ENCODE results near the gene VWA1. TPM values are rescaled to one million over a fixed set of nuclear protein-coding genes. Genes with fewer than 3 reads are reported as not detected.

Gene VWA1
- total and polyA plus RNA-seq, 2 donors: 5.1 to 16.8 TPM

Other genes starting within 250 kb of the VWA1 start
- 4.2 TPM for gene TNFRSF18, start 229.1 kb upstream of the VWA1 start, total RNA-seq
- gene TNFRSF18, start 229.1 kb upstream of the VWA1 start, polyA plus RNA-seq: 29.9 TPM
- gene TNFRSF4, start 221.5 kb upstream of the VWA1 start, total RNA-seq: 12.7 TPM
- gene TNFRSF4, start 221.5 kb upstream of the VWA1 start, polyA plus RNA-seq: 18.8 TPM
- 37.6 TPM for gene SDF4, start 203.7 kb upstream of the VWA1 start, total RNA-seq
- gene SDF4, start 203.7 kb upstream of the VWA1 start, polyA plus RNA-seq: 79.1 TPM
- gene B3GALT6, start 203.5 kb upstream of the VWA1 start, total RNA-seq: 16.3 TPM
- 11.8 TPM for gene B3GALT6, start 203.5 kb upstream of the VWA1 start, polyA plus RNA-seq
- gene C1QTNF12, start 189.0 kb upstream of the VWA1 start, total RNA-seq: 2.1 TPM
- gene C1QTNF12, start 189.0 kb upstream of the VWA1 start, polyA plus RNA-seq: 3.4 TPM
- gene UBE2J2, start 161.8 kb upstream of the VWA1 start, total RNA-seq: 34.7 TPM
- gene UBE2J2, start 161.8 kb upstream of the VWA1 start, polyA plus RNA-seq: 67.1 TPM
- 1.7 TPM for gene SCNN1D, start 155.3 kb upstream of the VWA1 start, total RNA-seq
- gene SCNN1D, start 155.3 kb upstream of the VWA1 start, polyA plus RNA-seq: 12.5 TPM
- 15.5 TPM for gene ACAP3, start 127.8 kb upstream of the VWA1 start, total RNA-seq
- gene ACAP3, start 127.8 kb upstream of the VWA1 start, polyA plus RNA-seq: 58.8 TPM
- 12.5 TPM for gene PUSL1, start 127.1 kb upstream of the VWA1 start, total RNA-seq
- 10.0 TPM for gene PUSL1, start 127.1 kb upstream of the VWA1 start, polyA plus RNA-seq
- 60.8 TPM for gene INTS11, start 111.0 kb upstream of the VWA1 start, total RNA-seq
- 216 TPM for gene INTS11, start 111.0 kb upstream of the VWA1 start, polyA plus RNA-seq
- 8.5 TPM for gene CPTP, start 110.9 kb upstream of the VWA1 start, total RNA-seq
- 10.3 TPM for gene CPTP, start 110.9 kb upstream of the VWA1 start, polyA plus RNA-seq
- 0.19 TPM for gene TAS1R3, start 104.4 kb upstream of the VWA1 start, total RNA-seq
- 0.37 TPM for gene TAS1R3, start 104.4 kb upstream of the VWA1 start, polyA plus RNA-seq
- gene DVL1, start 86.3 kb upstream of the VWA1 start, total RNA-seq: 19.6 TPM
- 40.9 TPM for gene DVL1, start 86.3 kb upstream of the VWA1 start, polyA plus RNA-seq
- 2.7 TPM for gene MXRA8, start 77.1 kb upstream of the VWA1 start, total RNA-seq
- 9.6 TPM for gene MXRA8, start 77.1 kb upstream of the VWA1 start, polyA plus RNA-seq
- gene AURKAIP1, start 60.5 kb upstream of the VWA1 start, total RNA-seq: 96.2 TPM
- 116 TPM for gene AURKAIP1, start 60.5 kb upstream of the VWA1 start, polyA plus RNA-seq
- 73.8 TPM for gene CCNL2, start 36.4 kb upstream of the VWA1 start, total RNA-seq
- 340 TPM for gene CCNL2, start 36.4 kb upstream of the VWA1 start, polyA plus RNA-seq
- gene MRPL20, start 28.4 kb upstream of the VWA1 start, total RNA-seq: 119 TPM
- 140 TPM for gene MRPL20, start 28.4 kb upstream of the VWA1 start, polyA plus RNA-seq
- gene ANKRD65, start 14.4 kb upstream of the VWA1 start, total RNA-seq: 7.9 TPM
- gene ANKRD65, start 14.4 kb upstream of the VWA1 start, polyA plus RNA-seq: 16.0 TPM
- 0.24 TPM for gene ATAD3C, start 14.0 kb downstream of the VWA1 start, total RNA-seq
- 2.8 TPM for gene ATAD3C, start 14.0 kb downstream of the VWA1 start, polyA plus RNA-seq
- 14.9 TPM for gene ATAD3B, start 36.1 kb downstream of the VWA1 start, total RNA-seq
- 58.9 TPM for gene ATAD3B, start 36.1 kb downstream of the VWA1 start, polyA plus RNA-seq
- 20.2 TPM for gene ATAD3A, start 76.5 kb downstream of the VWA1 start, total RNA-seq
- 17.5 TPM for gene ATAD3A, start 76.5 kb downstream of the VWA1 start, polyA plus RNA-seq
- 0.42 TPM for gene TMEM240, start 104.9 kb downstream of the VWA1 start, total RNA-seq
- gene TMEM240, start 104.9 kb downstream of the VWA1 start, polyA plus RNA-seq: 2.8 TPM
- gene SSU72, start 139.2 kb downstream of the VWA1 start, total RNA-seq: 47.8 TPM
- 109 TPM for gene SSU72, start 139.2 kb downstream of the VWA1 start, polyA plus RNA-seq
- 0.24 TPM for gene FNDC10, start 164.4 kb downstream of the VWA1 start, total RNA-seq
- 0.80 TPM for gene FNDC10, start 164.4 kb downstream of the VWA1 start, polyA plus RNA-seq
- gene MIB2, start 179.8 kb downstream of the VWA1 start, total RNA-seq: 34.9 TPM
- 160 TPM for gene MIB2, start 179.8 kb downstream of the VWA1 start, polyA plus RNA-seq
- gene MMP23B, start 196.5 kb downstream of the VWA1 start, total RNA-seq: 4.1 TPM
- 2.7 TPM for gene MMP23B, start 196.5 kb downstream of the VWA1 start, polyA plus RNA-seq
- 16.1 TPM for gene CDK11B, start 223.3 kb downstream of the VWA1 start, total RNA-seq
- 35.6 TPM for gene CDK11B, start 223.3 kb downstream of the VWA1 start, polyA plus RNA-seq